Forelimb muscle (tissue), 1 donor: ENCODE data around the gene PRKACA. TPM values are rescaled to one million over a fixed set of nuclear protein-coding genes. Genes with fewer than 3 reads are reported as not detected.
"Not testable (repeated sequence)": the region's sequence is repeated elsewhere in the genome, so short reads cannot be mapped to it uniquely, and the experiment has no call there.

Experiments
- DNase-seq: peaks from one replicate; pipeline ENCODE4 v3.0.0-alpha.2; 2013; ENCODE audit warnings: low read depth
- polyA plus RNA-seq: library from polyadenylated mRNA; unstranded; fragments of 120-200 nt; gene quantifications from one replicate; pipeline ENCODE4 v1.2.1, GENCODE V29; 2013; ENCODE audit not compliant: insufficient read length

Gene PRKACA
- polyA plus RNA-seq, 1 donor: 501 TPM

- no peak for DNase-seq
Measured at GRCh38 chr19:14070268-14071050, 47.1 kb downstream of the PRKACA start.

- DNase-seq: no peak
Measured at GRCh38 chr19:14066134-14066533, 51.4 kb downstream of the PRKACA start.

GRCh38 chr19:14063105-14063504, 54.5 kb downstream of the PRKACA start:
- DNase-seq: no peak

- no peak for DNase-seq
Measured at GRCh38 chr19:14062558-14062855, 55.1 kb downstream of the PRKACA start.

- DNase-seq: no peak
Measured at GRCh38 chr19:14061751-14062557, 55.6 kb downstream of the PRKACA start, which contains the start of gene PALM3. Gene PALM3, minus strand, starts transcription at chr19:14062076. Its CDS starts 96 bp downstream, at chr19:14061980.

- DNase-seq: no peak
Measured at GRCh38 chr19:14061081-14061749, 56.3 kb downstream of the PRKACA start.

- no peak for DNase-seq
Measured at GRCh38 chr19:14059652-14060155, 57.9 kb downstream of the PRKACA start.

- no peak for DNase-seq
Measured at GRCh38 chr19:14059093-14059480, 58.5 kb downstream of the PRKACA start.

- no peak for DNase-seq
Measured at GRCh38 chr19:14058182-14059092, 59.1 kb downstream of the PRKACA start.

- no peak for DNase-seq
Measured at GRCh38 chr19:14056741-14057356, 60.7 kb downstream of the PRKACA start.

GRCh38 chr19:14056069-14056666, 61.4 kb downstream of the PRKACA start:
- no peak for DNase-seq

- no peak for DNase-seq
Measured at GRCh38 chr19:14055396-14055795, 62.2 kb downstream of the PRKACA start.

- no peak for DNase-seq
Measured at GRCh38 chr19:14054721-14055120, 62.8 kb downstream of the PRKACA start.

- DNase-seq: no peak
Measured at GRCh38 chr19:14054099-14054498, 63.5 kb downstream of the PRKACA start.

GRCh38 chr19:14053500-14053899, 64.1 kb downstream of the PRKACA start:
- DNase-seq: no peak

- DNase-seq: no peak
Measured at GRCh38 chr19:14053032-14053431, 64.5 kb downstream of the PRKACA start.

- DNase-seq: no peak
Measured at GRCh38 chr19:14052470-14052869, 65.1 kb downstream of the PRKACA start.

- no peak for DNase-seq
Measured at GRCh38 chr19:14051980-14052379, 65.6 kb downstream of the PRKACA start.

GRCh38 chr19:14050961-14051360, 66.6 kb downstream of the PRKACA start:
- DNase-seq: not testable (repeated sequence)

GRCh38 chr19:14050512-14050911, 67.0 kb downstream of the PRKACA start:
- DNase-seq: no peak
